Measurements from ENCODE around the gene DOK6. TPM values are rescaled to one million over a fixed set of nuclear protein-coding genes. Genes with fewer than 3 reads are reported as not detected.

The DOK6 gene
- polyA plus RNA-seq, 1 donor = 3.7 TPM

GRCh38 chr18:69691008-69691760 lies 290.5 kb downstream of the DOK6 start:
- Histone ChIP-seq H3K27me3 (ENCODE audit: control insufficient read depth, insufficient read depth, low read length) (no peaks in the 10 kb centered on the region), H3K27ac (ENCODE audit: low read length) (no peak overlapping the region), H3K9me3 (ENCODE audit: control insufficient read depth, low read depth, low read length) (no peaks in the 10 kb centered on the region), H3K36me3 (ENCODE audit: control insufficient read depth, insufficient read depth, low read length) (no peaks in the 10 kb centered on the region), H3K4me1 (ENCODE audit: control insufficient read depth, insufficient read depth, low read length) (no peaks in the 10 kb centered on the region), H3K4me3 (ENCODE audit: low read length) (no peak overlapping the region)
- WGBS (ENCODE audit: insufficient coverage, low lambda C conversion rate) = no CpG with 5 or more reads among the region's 5 CpGs
- DNase-seq = no peak

DNA sequence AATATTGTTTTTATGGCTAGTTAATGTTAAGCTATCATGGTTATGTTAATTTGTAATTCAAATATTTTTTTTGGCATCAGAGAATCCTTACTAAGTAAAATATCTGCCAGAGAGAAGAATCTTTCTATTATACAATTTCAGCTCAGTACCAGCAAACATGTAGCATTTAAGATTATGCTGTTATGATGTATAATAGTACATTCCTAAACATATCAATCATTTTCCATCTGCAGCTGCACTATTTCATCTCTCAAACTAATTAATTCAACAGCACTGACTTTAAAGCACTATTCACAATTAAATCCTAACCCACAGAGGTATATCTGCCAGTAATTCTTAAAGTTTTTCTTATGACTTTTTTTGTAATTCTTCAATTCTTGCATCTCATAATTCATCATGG lies 296.4 kb downstream of the DOK6 start:
- Histone ChIP-seq H3K4me3 (ENCODE audit: low read length) (no peak overlapping the region), H3K27me3 (ENCODE audit: control insufficient read depth, insufficient read depth, low read length) (no peaks in the 10 kb centered on the region), H3K9me3 (ENCODE audit: control insufficient read depth, low read depth, low read length) (no peaks in the 10 kb centered on the region), H3K4me1 (ENCODE audit: control insufficient read depth, insufficient read depth, low read length) (no peaks in the 10 kb centered on the region), H3K36me3 (ENCODE audit: control insufficient read depth, insufficient read depth, low read length) (no peaks in the 10 kb centered on the region), H3K27ac (ENCODE audit: low read length) (no peak overlapping the region)
- no peak for DNase-seq

DNA sequence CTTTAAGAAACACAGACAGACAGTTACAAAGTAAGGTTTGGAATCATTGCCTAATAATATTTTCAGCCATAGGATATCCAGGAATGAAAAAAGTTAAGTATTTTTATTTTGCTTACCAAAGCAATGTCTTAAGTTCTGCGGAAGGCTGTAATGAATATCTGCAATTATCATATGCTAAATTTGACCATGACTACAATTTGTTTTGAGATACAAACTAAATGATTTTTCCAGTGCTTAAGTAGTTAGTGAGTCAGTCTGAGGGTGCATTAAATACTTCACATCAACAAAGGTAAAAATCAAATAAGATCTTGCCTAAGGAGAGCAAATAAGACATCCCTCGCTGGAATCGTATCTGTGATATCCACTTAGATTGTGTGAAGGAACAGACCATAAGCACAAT lies 297.0 kb downstream of the DOK6 start:
- WGBS (ENCODE audit: insufficient coverage, low lambda C conversion rate) = 100% methylated on average over 1 of the region's 3 CpGs
- no peaks in the 10 kb centered on the region for H3K9me3 ChIP-seq (ENCODE audit: control insufficient read depth, low read depth, low read length)

DNA sequence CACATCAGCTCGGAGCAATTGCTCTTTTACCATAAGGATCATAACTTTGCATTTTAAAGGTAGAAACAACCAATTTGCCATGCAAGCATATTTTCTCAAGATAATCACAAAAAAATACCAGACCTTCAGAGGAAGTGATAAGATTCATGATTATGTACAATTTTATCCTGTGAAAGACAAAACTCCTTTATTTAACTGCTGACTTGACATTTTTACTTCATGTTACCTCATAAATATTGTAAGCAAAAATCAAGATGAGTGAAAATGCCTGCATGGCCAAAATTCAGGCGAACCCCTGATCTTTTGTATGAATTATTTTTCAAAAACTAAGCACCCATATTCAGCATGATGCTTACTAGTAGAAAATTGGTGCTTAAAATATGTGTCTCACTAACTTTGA lies 300.6 kb downstream of the DOK6 start:
- Histone ChIP-seq H3K9me3 (ENCODE audit: control insufficient read depth, low read depth, low read length) (no peaks in the 10 kb centered on the region), H3K4me1 (ENCODE audit: control insufficient read depth, insufficient read depth, low read length) (no peaks in the 10 kb centered on the region), H3K27me3 (ENCODE audit: control insufficient read depth, insufficient read depth, low read length) (no peaks in the 10 kb centered on the region), H3K36me3 (ENCODE audit: control insufficient read depth, insufficient read depth, low read length) (no peaks in the 10 kb centered on the region), H3K4me3 (ENCODE audit: low read length) (no peak overlapping the region), H3K27ac (ENCODE audit: low read length) (no peak overlapping the region)
- WGBS (ENCODE audit: insufficient coverage, low lambda C conversion rate) = no CpG with 5 or more reads among the region's 2 CpGs
- no peak for DNase-seq

More for the DNA sequence above, 297.0 kb downstream of the DOK6 start:
- no peaks in the 10 kb centered on the region for H3K27me3 ChIP-seq (ENCODE audit: control insufficient read depth, insufficient read depth, low read length)
- H3K36me3 ChIP-seq (ENCODE audit: control insufficient read depth, insufficient read depth, low read length) = no peaks in the 10 kb centered on the region
- no peak for DNase-seq
- H3K4me1 ChIP-seq (ENCODE audit: control insufficient read depth, insufficient read depth, low read length) = no peaks in the 10 kb centered on the region
- H3K27ac ChIP-seq (ENCODE audit: low read length) = no peak overlapping the region
- H3K4me3 ChIP-seq (ENCODE audit: low read length) = no peak overlapping the region

- H3K4me3 ChIP-seq (ENCODE audit: low read length) = no peak overlapping the region
- no peaks in the 10 kb centered on the region for H3K27me3 ChIP-seq (ENCODE audit: control insufficient read depth, insufficient read depth, low read length)
- H3K36me3 ChIP-seq (ENCODE audit: control insufficient read depth, insufficient read depth, low read length) = no peaks in the 10 kb centered on the region
- no peaks in the 10 kb centered on the region for H3K9me3 ChIP-seq (ENCODE audit: control insufficient read depth, low read depth, low read length)
- DNase-seq = no peak
- no peak overlapping the region for H3K27ac ChIP-seq (ENCODE audit: low read length)
- no peaks in the 10 kb centered on the region for H3K4me1 ChIP-seq (ENCODE audit: control insufficient read depth, insufficient read depth, low read length)
Measured at GRCh38 chr18:69703461-69703860, 302.8 kb downstream of the DOK6 start.

GRCh38 chr18:69705987-69706386 lies 305.3 kb downstream of the DOK6 start:
- no peak overlapping the region for H3K27ac ChIP-seq (ENCODE audit: low read length)
- no peaks in the 10 kb centered on the region for H3K27me3 ChIP-seq (ENCODE audit: control insufficient read depth, insufficient read depth, low read length)
- WGBS (ENCODE audit: insufficient coverage, low lambda C conversion rate) = no CpG with 5 or more reads among the region's 2 CpGs
- no peaks in the 10 kb centered on the region for H3K36me3 ChIP-seq (ENCODE audit: control insufficient read depth, insufficient read depth, low read length)
- H3K4me1 ChIP-seq (ENCODE audit: control insufficient read depth, insufficient read depth, low read length) = no peaks in the 10 kb centered on the region
- no peaks in the 10 kb centered on the region for H3K9me3 ChIP-seq (ENCODE audit: control insufficient read depth, low read depth, low read length)
- no peak overlapping the region for H3K4me3 ChIP-seq (ENCODE audit: low read length)
- DNase-seq = no peak

DNA sequence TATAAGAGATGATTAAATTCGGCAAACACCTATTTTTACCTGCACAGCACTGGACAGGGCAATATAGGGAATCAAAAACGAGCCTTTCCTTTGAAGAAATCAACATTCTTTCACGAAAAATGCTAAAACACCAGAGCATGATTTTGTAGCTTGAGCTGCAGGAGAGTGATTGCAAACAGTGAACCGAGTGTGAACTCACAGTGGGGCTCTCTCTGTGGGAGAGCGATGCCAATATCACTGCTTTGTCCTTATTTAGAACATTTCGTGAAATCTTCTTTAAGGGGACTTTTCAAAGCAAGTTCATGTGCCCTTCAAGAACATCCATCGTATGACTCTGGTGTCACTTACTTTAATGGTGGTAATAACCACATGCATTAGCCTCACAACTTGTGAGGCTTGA lies 308.2 kb downstream of the DOK6 start:
- Histone ChIP-seq H3K27ac (ENCODE audit: low read length) (no peak overlapping the region), H3K4me1 (ENCODE audit: control insufficient read depth, insufficient read depth, low read length) (no peaks in the 10 kb centered on the region), H3K4me3 (ENCODE audit: low read length) (no peak overlapping the region), H3K36me3 (ENCODE audit: control insufficient read depth, insufficient read depth, low read length) (no peaks in the 10 kb centered on the region), H3K27me3 (ENCODE audit: control insufficient read depth, insufficient read depth, low read length) (no peaks in the 10 kb centered on the region), H3K9me3 (ENCODE audit: control insufficient read depth, low read depth, low read length) (no peaks in the 10 kb centered on the region)
- no CpG with 5 or more reads among the region's 7 CpGs for WGBS (ENCODE audit: insufficient coverage, low lambda C conversion rate)
- DNase-seq = no peak

- no peak overlapping the region for H3K27ac ChIP-seq (ENCODE audit: low read length)
- H3K9me3 ChIP-seq (ENCODE audit: control insufficient read depth, low read depth, low read length) = peaks cover 10% of the 10 kb centered on the region
- 90% methylated on average over 2 of the region's 7 CpGs for WGBS (ENCODE audit: insufficient coverage, low lambda C conversion rate)
- no peak for DNase-seq
- H3K4me3 ChIP-seq (ENCODE audit: low read length) = no peak overlapping the region
- no peaks in the 10 kb centered on the region for H3K36me3 ChIP-seq (ENCODE audit: control insufficient read depth, insufficient read depth, low read length)
- no peaks in the 10 kb centered on the region for H3K27me3 ChIP-seq (ENCODE audit: control insufficient read depth, insufficient read depth, low read length)
- H3K4me1 ChIP-seq (ENCODE audit: control insufficient read depth, insufficient read depth, low read length) = no peaks in the 10 kb centered on the region
Measured at GRCh38 chr18:69715191-69715795, 314.6 kb downstream of the DOK6 start.

DNA sequence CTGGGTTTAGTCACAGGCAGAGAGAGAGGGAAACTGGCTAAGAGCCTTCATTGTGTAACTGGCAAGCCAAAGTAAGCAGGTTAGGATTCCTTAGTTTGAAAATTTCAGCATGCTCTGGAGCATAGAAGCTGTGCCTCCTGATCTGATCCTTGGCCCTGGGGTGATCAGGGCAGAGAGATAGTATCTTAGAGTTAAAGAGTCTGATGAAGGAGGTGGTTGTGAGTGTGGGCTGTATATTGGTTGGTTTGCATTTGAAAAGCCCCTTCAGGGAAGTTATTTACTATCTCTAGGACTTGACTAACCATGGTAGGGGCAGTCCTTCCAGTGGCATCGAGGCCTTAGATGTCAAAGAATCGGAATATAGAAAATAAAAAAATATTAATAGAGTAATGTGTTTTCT lies 316.9 kb downstream of the DOK6 start:
- Histone ChIP-seq H3K27ac (ENCODE audit: low read length) (no peak overlapping the region), H3K27me3 (ENCODE audit: control insufficient read depth, insufficient read depth, low read length) (no peaks in the 10 kb centered on the region), H3K4me3 (ENCODE audit: low read length) (no peak overlapping the region), H3K36me3 (ENCODE audit: control insufficient read depth, insufficient read depth, low read length) (no peaks in the 10 kb centered on the region), H3K4me1 (ENCODE audit: control insufficient read depth, insufficient read depth, low read length) (no peaks in the 10 kb centered on the region), H3K9me3 (ENCODE audit: control insufficient read depth, low read depth, low read length) (peaks cover 10% of the 10 kb centered on the region)
- no peak for DNase-seq
- no CpG with 5 or more reads among the region's 2 CpGs for WGBS (ENCODE audit: insufficient coverage, low lambda C conversion rate)

DNA sequence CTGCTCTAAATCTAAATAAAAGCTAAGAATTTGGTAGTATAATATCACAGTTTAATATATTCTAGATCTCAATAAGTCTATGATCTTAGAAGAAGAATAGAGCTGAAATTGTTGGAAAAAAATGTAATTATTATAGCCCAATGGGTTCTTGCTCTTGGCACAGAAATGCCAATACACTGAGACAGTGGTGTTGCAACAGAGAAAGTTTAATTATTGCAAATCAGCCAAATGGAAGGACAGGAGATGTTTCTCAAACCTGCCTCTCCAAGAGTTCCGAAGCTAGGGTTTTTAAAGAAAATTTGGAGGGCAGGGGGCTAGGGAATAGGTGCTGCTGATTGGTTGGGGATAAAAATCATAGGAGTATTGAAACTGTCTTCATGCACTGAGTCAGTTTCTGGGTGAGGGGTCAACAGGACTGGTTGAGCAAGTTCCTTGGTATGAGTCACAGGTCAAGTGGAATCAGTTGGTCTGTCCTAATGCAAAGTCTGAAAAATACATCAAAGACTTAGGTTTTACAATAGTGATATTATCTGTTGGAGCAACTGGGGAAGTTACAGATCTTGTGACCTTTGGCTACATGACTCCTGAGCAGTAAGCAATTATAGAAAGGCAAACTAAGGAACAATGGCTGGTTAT lies 318.3 kb downstream of the DOK6 start:
- WGBS (ENCODE audit: insufficient coverage, low lambda C conversion rate) = no CpG with 5 or more reads among the region's 1 CpG
- Histone ChIP-seq H3K9me3 (ENCODE audit: control insufficient read depth, low read depth, low read length) (peaks cover 10% of the 10 kb centered on the region), H3K36me3 (ENCODE audit: control insufficient read depth, insufficient read depth, low read length) (no peaks in the 10 kb centered on the region), H3K4me3 (ENCODE audit: low read length) (no peak overlapping the region), H3K4me1 (ENCODE audit: control insufficient read depth, insufficient read depth, low read length) (no peaks in the 10 kb centered on the region), H3K27ac (ENCODE audit: low read length) (no peak overlapping the region), H3K27me3 (ENCODE audit: control insufficient read depth, insufficient read depth, low read length) (no peaks in the 10 kb centered on the region)
- no peak for DNase-seq

GRCh38 chr18:69720422-69720821 lies 319.7 kb downstream of the DOK6 start:
- Histone ChIP-seq H3K36me3 (ENCODE audit: control insufficient read depth, insufficient read depth, low read length) (no peaks in the 10 kb centered on the region), H3K9me3 (ENCODE audit: control insufficient read depth, low read depth, low read length) (peaks cover 10% of the 10 kb centered on the region), H3K27ac (ENCODE audit: low read length) (no peak overlapping the region), H3K27me3 (ENCODE audit: control insufficient read depth, insufficient read depth, low read length) (no peaks in the 10 kb centered on the region), H3K4me3 (ENCODE audit: low read length) (no peak overlapping the region), H3K4me1 (ENCODE audit: control insufficient read depth, insufficient read depth, low read length) (no peaks in the 10 kb centered on the region)
- no peak for DNase-seq
- 93% methylated on average over 4 of the region's 4 CpGs for WGBS (ENCODE audit: insufficient coverage, low lambda C conversion rate)

Measured in large intestine (tissue), 3 donors.